ENCODE results near the gene KRT33B. TPM values are rescaled to one million over a fixed set of nuclear protein-coding genes. Genes with fewer than 3 reads are reported as not detected.

The KRT33B gene
- total RNA-seq, 2 donors from 2014 or later, result not detected

DNA sequence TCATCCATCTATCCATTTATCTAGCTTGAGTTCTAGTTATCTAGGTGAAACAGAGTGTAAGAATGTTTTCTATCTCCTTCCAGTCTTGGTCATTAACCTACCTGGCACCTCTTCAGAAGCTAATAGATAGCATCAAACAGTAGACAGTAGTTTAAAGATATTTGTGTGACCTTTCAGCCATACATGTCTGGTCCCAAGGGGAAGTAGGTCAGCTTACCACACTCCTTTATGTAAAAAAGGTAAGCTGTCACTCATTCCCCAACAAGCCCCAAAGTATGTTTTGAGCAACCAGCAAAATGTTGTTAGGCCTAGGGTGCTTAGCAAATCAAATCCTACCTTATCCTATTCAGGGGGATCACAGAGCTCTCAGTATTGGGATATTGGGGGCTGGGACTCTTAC lies 3.5 kb downstream of the KRT33B start:
- Histone ChIP-seq H3K27ac (no peak overlapping the region), H3K4me1 (no peaks in the 10 kb centered on the region), H3K4me3 (no peak overlapping the region), H3K9me3 (no peaks in the 10 kb centered on the region), H3K36me3 (replicated peaks in 1 of 2; ENCODE audit: insufficient read depth in 1 of 2, low read depth in 2 of 2) (no peaks in the 10 kb centered on the region), H3K27me3 (no peaks in the 10 kb centered on the region)
- no peak for DNase-seq
- intact Hi-C loops (cut with DNase I), result no loop called here
- ATAC-seq, result no peak
- TF ChIP-seq, protein P1, sequence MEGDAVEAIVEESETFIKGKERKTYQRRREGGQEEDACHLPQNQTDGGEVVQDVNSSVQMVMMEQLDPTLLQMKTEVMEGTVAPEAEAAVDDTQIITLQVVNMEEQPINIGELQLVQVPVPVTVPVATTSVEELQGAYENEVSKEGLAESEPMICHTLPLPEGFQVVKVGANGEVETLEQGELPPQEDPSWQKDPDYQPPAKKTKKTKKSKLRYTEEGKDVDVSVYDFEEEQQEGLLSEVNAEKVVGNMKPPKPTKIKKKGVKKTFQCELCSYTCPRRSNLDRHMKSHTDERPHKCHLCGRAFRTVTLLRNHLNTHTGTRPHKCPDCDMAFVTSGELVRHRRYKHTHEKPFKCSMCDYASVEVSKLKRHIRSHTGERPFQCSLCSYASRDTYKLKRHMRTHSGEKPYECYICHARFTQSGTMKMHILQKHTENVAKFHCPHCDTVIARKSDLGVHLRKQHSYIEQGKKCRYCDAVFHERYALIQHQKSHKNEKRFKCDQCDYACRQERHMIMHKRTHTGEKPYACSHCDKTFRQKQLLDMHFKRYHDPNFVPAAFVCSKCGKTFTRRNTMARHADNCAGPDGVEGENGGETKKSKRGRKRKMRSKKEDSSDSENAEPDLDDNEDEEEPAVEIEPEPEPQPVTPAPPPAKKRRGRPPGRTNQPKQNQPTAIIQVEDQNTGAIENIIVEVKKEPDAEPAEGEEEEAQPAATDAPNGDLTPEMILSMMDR (IDR thresholded peaks at IDR 0.05), result no peak
- TF ChIP-seq POLR2A (IDR thresholded peaks at IDR 0.05), result no peak

DNA sequence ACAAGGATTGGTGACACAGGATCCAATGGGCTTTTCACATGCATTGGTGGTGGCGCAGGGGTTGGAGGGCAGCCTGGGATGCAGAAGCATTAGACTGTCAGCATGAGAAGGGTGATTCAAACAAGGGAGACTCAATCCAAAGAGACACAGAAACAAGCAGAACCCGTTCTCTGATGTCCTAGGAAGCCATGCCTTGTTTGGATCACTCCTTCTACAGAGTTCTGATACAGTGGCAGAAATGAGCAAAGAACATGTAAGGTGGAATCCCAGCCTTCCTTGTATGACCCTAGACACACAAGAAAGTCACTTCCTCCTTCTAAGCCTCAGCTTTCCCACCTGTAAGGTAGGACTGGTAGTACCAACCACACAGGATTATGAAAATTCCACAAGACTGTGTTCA lies 5.7 kb downstream of the KRT33B start:
- TF ChIP-seq, protein P1 (IDR thresholded peaks at IDR 0.05), result no peak
- TF ChIP-seq POLR2A (IDR thresholded peaks at IDR 0.05), result no peak
- Histone ChIP-seq H3K27me3 (no peaks in the 10 kb centered on the region), H3K36me3 (replicated peaks in 1 of 2; ENCODE audit: insufficient read depth in 1 of 2, low read depth in 2 of 2) (no peaks in the 10 kb centered on the region), H3K4me3 (no peak overlapping the region), H3K9me3 (no peaks in the 10 kb centered on the region), H3K27ac (no peak overlapping the region), H3K4me1 (no peaks in the 10 kb centered on the region)
- ATAC-seq, result no peak
- intact Hi-C loops (cut with DNase I), result no loop called here
- DNase-seq, result no peak
- WGBS, 2 donors, result 63 to 64% methylated on average over 2 of the region's 2 CpGs

DNA sequence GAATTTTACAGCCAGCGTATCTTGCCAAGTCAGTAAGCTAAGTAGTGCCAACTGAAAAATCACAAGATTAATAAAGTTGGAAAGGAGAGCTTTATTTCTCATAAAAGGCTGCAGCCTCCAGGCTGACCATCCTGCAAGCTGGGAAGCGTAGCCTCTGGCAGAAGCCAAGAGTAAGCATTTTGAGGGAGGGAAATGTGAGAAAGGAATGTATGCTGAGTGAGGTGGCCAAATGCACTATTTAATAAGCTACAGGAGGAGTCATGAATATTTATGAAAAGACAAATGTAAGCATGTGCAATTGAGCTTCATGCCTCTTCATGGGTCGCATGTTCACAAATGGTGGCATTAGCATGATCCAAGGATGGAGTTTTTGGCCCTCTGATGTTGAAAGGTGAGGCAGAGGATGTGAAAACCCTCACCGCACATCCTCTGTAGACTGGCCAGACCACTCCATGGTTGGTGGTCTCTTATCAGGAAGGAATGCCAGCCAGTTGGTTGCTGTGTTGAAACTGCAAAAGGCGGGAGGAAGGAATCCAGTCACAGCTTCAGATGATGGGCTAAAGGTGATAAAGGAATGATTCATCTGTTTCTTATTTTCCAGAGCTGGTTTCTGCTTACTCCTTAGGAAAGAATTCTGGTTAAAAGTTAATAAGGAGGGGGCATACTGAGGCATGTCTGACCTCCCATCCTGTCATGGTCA lies 9.2 kb downstream of the KRT33B start:
- Histone ChIP-seq H3K4me3 (no peak overlapping the region), H3K36me3 (replicated peaks in 1 of 2; ENCODE audit: insufficient read depth in 1 of 2, low read depth in 2 of 2) (no peaks in the 10 kb centered on the region)
- intact Hi-C loops (cut with DNase I), result no loop called here

DNA sequence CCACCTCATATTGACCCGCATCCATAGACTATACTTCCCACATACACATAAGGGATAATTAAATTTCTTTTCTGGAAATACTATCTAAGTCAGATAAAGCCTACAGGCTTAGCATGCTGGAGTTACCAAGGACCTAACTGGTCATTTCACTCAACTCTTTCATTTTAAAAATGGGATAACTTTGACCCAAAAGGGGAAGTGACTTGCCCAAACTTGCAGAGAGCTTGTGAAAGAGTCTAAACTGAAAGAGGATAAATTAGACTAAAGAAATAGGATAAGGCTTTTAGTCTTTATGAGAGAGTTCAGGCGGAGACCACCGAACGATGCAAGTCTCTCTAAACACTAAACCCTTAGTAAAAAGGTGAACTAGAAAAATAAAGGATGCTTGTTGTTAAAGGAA lies 15.1 kb downstream of the KRT33B start:
- H3K27me3 ChIP-seq, result no peaks in the 10 kb centered on the region
- no peaks in the 10 kb centered on the region for H3K36me3 ChIP-seq (replicated peaks in 1 of 2; ENCODE audit: insufficient read depth in 1 of 2, low read depth in 2 of 2)
- no peaks in the 10 kb centered on the region for H3K4me1 ChIP-seq
- H3K27ac ChIP-seq, result no peak overlapping the region
- DNase-seq, result no peak
- H3K9me3 ChIP-seq, result no peaks in the 10 kb centered on the region
- ATAC-seq, result no peak
- intact Hi-C loops (cut with DNase I), result no loop called here
- TF ChIP-seq, protein P1 (IDR thresholded peaks at IDR 0.05), result no peak
- no peak for TF ChIP-seq POLR2A (IDR thresholded peaks at IDR 0.05)
- no peak overlapping the region for H3K4me3 ChIP-seq
- WGBS, 2 donors, result 74 to 76% methylated on average over 4 of the region's 4 CpGs

More for the DNA sequence above, 9.2 kb downstream of the KRT33B start:
- DNase-seq (no peak), ATAC-seq (no peak)
- Histone ChIP-seq H3K9me3 (no peaks in the 10 kb centered on the region), H3K4me1 (no peaks in the 10 kb centered on the region), H3K27ac (no peak overlapping the region), H3K27me3 (no peaks in the 10 kb centered on the region)
- TF ChIP-seq POLR2A (IDR thresholded peaks at IDR 0.05), result no peak
- TF ChIP-seq, protein P1 (IDR thresholded peaks at IDR 0.05), result no peak
- 63 to 81% methylated on average over 5 of the region's 5 CpGs for WGBS, 2 donors

All from body of pancreas (tissue), 4 donors.